HG03175 (cell line): ENCODE data around the gene ARRDC3.
"Not testable (repeated sequence)": the region's sequence is repeated elsewhere in the genome, so short reads cannot be mapped to it uniquely, and the experiment has no call there.

Experiments
- ATAC-seq: cut with Tn5 transposase; IDR thresholded peaks from one replicate; pipeline ENCODE4 v1.9.1; 2021; ENCODE audit warnings: mild to moderate bottlenecking, moderate library complexity; ENCODE audit not compliant: unreplicated experiment

ARRDC3 gene

GRCh38 chr5:91383027-91383955 lies at the start of gene ARRDC3:
Gene ARRDC3 (minus strand): TSS chr5:91383317. CDS start chr5:91383092, 225 bp downstream.
- ATAC-seq = peak; percentile 54

DNA sequence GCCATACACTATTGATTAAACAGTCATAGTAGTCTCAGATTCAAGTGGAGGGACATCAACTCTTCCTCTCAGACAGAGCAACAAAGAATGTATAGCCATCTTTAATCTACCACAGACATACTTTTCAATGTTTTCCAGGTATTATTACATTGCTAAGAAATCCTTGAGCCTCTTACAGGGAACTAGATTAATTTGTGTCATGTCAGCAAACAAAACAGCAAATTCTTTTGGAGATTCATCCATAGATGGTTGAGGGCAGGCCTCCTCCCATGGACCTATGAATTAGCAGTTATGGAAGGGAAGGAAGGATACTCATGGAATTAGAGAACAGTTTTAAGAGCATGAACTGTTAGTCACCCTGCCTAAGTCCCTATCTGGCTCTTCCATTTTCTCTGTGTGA lies 47.8 kb upstream of the ARRDC3 start:
- no peak for ATAC-seq

DNA sequence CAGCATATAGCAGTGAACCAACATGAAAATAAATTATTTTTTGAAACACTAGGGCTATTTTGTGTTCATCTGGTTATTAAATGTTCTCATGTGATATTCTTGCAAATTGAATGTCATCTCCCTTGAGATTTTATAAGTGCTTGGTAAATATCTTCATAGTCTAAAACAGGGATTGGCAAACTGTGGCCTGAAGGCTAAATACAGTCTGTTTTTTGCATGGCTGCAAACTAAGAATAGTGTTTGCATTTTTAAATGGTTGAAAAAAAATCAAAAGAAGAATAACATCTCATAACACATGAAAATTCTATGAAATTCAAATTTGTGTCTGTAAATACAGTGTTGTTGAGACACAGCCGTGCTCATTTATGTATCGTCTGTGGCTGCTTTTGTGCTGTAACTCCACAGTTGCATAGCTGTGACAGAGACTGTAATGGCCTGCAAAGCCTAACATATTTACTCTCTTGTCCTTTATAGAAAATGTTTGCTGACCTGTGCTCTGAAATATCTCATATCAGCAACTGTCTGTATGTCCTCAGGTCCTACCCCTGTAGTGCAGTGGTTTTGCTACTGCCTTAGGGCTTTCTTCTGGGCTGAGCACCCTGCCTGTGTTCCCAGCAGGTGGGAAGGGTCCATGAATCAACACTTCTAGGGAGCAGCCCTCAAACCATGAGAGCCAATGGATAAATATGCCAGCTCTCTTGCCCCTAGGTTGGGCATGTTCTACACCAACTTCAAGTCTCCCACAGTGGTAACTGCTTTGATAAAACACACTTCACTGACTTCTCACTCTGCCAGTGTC lies 41.7 kb upstream of the ARRDC3 start:
- ATAC-seq = no peak

DNA sequence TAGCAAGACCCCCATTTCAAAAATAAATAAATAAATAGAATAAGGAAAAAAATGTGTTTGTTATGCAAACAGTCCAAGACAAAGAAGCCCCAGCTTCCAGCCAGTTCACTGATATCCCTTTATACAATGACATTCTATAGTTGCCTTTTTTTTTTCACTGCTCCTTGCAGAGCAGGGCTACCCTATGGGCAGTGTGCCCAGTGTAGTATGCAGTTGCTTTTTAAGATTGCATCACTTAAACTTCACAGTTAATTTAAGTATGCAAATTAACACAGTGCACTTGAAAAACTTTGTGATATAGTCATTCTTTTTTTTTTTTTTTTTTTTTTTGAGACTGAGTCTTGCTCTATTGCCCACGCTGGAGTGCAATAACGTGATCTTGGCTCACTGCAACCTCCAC lies 40.8 kb upstream of the ARRDC3 start:
- ATAC-seq = no peak

- ATAC-seq = no peak
Measured at GRCh38 chr5:91420879-91421278, 37.8 kb upstream of the ARRDC3 start.

- peak; percentile 67 for ATAC-seq
Measured at GRCh38 chr5:91419571-91420537, 36.7 kb upstream of the ARRDC3 start.

DNA sequence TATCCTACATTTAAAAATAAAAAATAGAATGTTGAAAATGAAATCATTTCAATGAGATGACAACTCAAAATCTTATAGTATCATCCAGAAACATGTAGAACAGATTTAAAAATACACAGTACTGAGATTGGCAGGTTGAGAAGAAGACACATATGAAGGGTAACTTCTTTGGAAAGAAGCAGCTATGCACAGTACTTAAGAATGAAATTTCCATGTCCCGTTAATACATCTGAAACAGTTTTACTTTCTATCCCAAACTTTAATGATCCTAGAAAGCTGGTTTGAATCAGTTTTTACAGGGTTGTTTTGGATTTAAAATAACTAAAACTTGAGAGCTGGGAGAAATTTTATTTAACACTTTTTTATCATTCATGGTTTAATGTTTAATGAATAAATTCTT lies 36.0 kb upstream of the ARRDC3 start:
- ATAC-seq = no peak

DNA sequence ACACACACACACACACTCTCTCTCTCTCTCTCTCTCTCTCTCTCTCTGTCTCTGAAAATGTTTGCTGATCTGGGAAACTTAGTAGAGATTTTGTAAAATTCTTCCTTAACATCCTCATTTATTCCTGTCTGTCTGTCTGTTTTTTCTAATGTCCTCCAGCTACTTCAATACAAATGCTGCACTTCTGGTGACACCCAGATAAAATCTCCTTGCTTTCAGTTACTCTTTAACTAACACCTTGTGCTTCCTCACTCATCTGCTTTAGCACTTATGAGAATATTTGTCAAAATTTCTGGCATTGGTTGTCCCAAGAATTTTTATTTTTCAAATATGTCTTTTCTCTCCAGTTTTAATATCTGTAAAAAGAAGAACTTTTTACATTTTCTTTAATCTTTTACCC lies 35.0 kb upstream of the ARRDC3 start:
- no peak for ATAC-seq

DNA sequence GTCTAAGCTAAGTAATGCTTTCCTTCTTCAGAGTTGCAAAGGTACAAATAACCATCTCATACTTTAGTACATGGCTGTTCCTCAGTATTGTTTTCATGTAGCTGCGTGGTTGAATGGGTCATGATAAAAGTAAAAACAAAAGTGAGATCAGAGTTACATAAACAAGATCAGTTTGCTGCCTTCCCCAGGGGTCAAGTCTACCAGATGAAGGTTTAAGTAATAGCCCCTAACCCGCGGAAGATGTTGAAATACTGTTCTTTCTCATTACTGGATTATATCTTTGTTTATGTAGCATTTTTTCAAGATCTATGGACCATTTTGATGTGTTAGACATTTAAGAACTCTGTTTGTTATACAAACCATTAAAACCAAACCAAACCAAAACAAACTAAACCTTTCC lies 34.1 kb upstream of the ARRDC3 start:
- ATAC-seq = no peak

DNA sequence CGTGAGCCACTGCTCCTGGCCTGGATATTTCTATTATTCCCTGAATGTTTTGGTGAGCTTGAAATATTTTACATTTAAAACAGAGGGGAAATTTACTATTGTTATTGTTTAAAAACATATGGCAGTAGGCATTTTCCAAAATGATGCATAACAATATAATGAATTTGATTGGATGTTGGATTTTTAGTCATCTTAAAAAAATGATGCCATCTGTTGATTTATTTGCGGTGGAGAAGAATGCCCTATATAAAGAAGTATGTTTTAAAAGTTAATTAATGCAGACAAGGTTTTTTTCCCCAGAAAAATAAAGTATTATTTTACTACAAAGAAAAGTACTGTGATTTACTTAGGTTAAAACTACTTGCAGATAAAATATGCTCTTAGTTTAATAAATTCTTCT lies 33.4 kb upstream of the ARRDC3 start:
- ATAC-seq = no peak

DNA sequence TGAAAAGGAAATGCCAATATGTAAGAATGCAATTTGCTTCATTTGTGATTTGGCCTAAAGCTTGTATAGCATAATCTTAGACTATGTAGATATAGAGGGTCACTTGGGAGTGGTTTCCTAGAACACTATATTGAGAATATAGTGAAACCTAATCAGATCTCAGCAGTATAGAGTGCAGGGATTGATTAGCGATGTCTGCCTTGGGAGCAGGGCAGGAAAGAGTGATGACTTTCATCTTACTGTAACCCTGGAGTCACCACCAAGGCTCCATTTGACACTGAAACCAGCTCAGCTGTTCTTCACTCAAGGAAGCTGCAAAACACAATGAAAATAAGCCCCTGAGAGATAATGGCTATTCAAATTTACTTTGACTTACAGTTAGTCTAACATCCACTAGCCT lies 26.2 kb upstream of the ARRDC3 start:
- ATAC-seq = no peak

- no peak for ATAC-seq
Measured at GRCh38 chr5:91408710-91409109, 25.6 kb upstream of the ARRDC3 start.

DNA sequence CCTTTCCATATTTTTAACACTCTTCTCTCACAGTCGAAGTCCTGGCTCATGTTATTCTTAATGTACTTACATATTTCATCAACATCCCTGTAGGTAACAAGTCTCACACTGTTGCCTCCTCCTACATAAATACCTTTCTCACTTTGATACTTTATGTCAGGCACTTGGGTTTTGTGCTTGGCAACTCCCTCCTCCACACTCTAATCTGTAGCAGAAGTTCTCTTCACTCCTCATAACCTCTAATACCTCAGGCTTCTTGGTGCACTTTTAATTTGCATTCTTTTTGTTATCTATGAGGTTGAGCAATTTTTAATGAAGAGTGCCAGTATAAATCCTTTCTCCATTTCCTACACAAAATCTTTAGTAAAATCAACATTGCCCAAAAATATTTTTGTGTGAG lies 24.1 kb upstream of the ARRDC3 start:
- no peak for ATAC-seq

- ATAC-seq = no peak
Measured at GRCh38 chr5:91403438-91403837, 20.3 kb upstream of the ARRDC3 start.

DNA sequence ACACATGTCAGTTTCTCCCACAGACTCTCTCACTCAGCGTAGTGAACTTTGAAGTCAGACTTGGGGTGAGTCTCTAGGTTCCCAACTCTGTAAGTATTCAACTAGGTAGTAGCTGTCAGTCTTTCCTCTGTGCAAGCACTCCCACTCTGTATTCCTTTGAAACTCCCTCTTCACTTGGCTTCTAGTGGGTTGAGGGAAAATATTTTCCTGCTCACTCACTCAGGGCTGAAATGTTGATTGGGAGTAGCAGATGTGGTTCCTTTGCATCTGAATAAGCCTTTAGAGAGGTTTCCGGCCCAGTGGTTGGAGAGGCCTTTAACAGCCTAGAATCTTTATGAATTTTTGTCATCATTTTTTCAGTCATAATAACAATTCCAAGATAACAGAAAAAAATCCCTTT lies 18.1 kb upstream of the ARRDC3 start:
- ATAC-seq = no peak

DNA sequence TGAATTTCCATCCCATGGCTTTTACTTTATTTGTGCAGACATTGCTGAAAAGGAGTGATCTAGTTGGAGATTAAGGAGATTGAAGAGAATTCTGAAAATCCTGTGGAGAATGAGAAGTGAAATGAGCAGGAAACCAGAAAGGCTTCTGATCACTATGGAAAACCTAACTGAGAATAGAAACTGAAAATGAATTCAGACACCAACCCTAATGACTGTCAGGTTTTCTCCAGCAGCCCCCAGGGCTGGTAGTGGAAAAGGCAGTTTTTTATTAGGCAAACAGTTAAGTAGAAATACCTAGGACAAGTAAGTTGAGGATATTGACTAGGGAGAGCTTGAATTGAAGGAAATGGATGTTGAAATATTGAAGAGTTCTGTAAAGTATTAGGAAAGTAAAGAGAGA lies 14.7 kb upstream of the ARRDC3 start:
- no peak for ATAC-seq

GRCh38 chr5:91390268-91390667 lies 7.2 kb upstream of the ARRDC3 start:
- no peak for ATAC-seq

DNA sequence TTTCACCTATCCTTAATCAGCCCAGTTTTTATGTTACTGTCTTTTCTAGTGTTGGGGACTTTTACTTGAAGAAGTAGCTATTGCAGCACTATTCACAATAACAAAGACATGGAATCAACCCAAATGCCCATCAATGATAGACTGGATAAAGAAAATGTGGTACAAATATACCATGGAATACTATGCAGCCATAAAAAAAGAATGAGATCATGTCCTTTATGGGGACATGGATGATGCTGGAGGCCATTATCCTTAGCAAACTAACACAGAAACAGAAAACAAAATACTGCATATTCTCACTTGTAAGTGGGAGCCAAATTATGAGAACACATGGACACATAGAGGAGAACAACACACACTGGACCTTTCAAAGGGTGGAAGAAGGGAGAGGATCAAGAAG lies 6.4 kb upstream of the ARRDC3 start:
- not testable (repeated sequence) for ATAC-seq

- ATAC-seq = no peak
Measured at GRCh38 chr5:91388362-91388761, 5.2 kb upstream of the ARRDC3 start.

DNA sequence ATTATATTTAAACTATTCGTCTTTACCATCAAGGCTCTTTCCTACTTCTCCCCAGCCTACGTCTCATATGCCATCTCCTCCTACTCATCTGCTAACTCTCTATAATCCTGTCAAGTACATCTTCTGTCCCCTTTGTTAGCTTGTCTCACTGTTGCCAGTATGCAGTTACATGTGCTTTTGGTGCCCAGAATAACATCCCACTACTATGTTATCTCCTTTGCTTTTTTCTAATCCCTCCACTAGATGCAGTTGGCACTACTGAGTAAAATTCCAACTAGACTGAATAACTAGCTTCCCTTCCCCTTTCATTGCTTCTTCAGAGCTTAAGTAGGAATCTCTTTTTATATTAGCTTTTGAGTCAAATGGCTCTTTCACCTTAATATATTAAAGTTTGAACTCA lies 3.0 kb upstream of the ARRDC3 start:
- no peak for ATAC-seq

- not testable (repeated sequence) for ATAC-seq
Measured at GRCh38 chr5:91385596-91385995, 2.5 kb upstream of the ARRDC3 start.
